ENCODE data around the gene LSMEM2. TPM values are rescaled to one million over a fixed set of nuclear protein-coding genes. Genes with fewer than 3 reads are reported as not detected.
A peak's percentile ranks its signal among the peaks of the same experiment; 100 is the strongest.

The LSMEM2 gene
- total RNA-seq: not detected

GRCh38 chr3:50278880-50279224 is at the start of gene LSMEM2:
Gene LSMEM2, plus strand, starts transcription at chr3:50279087. Its CDS starts 27 bp downstream, at chr3:50279114.
- intact Hi-C loops (cut with DNase I; ENCODE audit: low total_unique reads): no loop called here

GRCh38 chr3:50229490-50229889 is 49.4 kb upstream of the LSMEM2 start:
- H3K4me3 ChIP-seq: no peak overlapping the region
- DNase-seq (ENCODE audit: low spot score in 2 of 2): no peak
- H3K4me1 ChIP-seq: peaks cover 0 to 3% of the 10 kb centered on the region in 2 donors
- H3K27ac ChIP-seq: peak overlapping the region in 1 of 2 donors; percentile 25
- TF ChIP-seq POLR2AphosphoS5 (IDR thresholded peaks at IDR 0.05): no peak
- TF ChIP-seq CTCF (IDR thresholded peaks at IDR 0.05): no peak
- intact Hi-C loops (cut with DNase I; ENCODE audit: low total_unique reads): no loop called here
- H3K27me3 ChIP-seq: no peaks in the 10 kb centered on the region
- no peaks in the 10 kb centered on the region for H3K36me3 ChIP-seq
- H3K9me3 ChIP-seq: no peaks in the 10 kb centered on the region

More at GRCh38 chr3:50278880-50279224, at the start of gene LSMEM2:
- no peak for DNase-seq (ENCODE audit: low spot score in 2 of 2)
- H3K4me1 ChIP-seq: no peaks in the 10 kb centered on the region
- no peak within 1 kb of the TSS for H3K27ac ChIP-seq
- H3K36me3 ChIP-seq: no peaks in the 10 kb centered on the region
- TF ChIP-seq POLR2A (IDR thresholded peaks at IDR 0.05): no peak
- TF ChIP-seq POLR2AphosphoS5 (IDR thresholded peaks at IDR 0.05): no peak
- TF ChIP-seq CTCF (IDR thresholded peaks at IDR 0.05): no peak
- H3K27me3 ChIP-seq: no peaks in the 10 kb centered on the region
- H3K9me3 ChIP-seq: no peaks in the 10 kb centered on the region
- no peak within 1 kb of the TSS for H3K4me3 ChIP-seq

GRCh38 chr3:50230104-50230793 is 48.6 kb upstream of the LSMEM2 start:
- Histone ChIP-seq H3K4me1 (peaks cover 0 to 3% of the 10 kb centered on the region in 2 donors), H3K9me3 (no peaks in the 10 kb centered on the region), H3K4me3 (no peak overlapping the region), H3K27me3 (no peaks in the 10 kb centered on the region), H3K36me3 (no peaks in the 10 kb centered on the region), H3K27ac (peak overlapping the region in 1 of 2 donors; percentile 25)
- TF ChIP-seq POLR2A (IDR thresholded peaks at IDR 0.05) (no peak), CTCF (IDR thresholded peaks at IDR 0.05) (no peak)
- DNase-seq (ENCODE audit: low spot score in 2 of 2): no peak
- intact Hi-C loops (cut with DNase I; ENCODE audit: low total_unique reads): no loop called here

GRCh38 chr3:50230794-50231125 is 48.1 kb upstream of the LSMEM2 start:
- no peaks in the 10 kb centered on the region for H3K9me3 ChIP-seq
- H3K27ac ChIP-seq: no peak overlapping the region
- intact Hi-C loops (cut with DNase I; ENCODE audit: low total_unique reads): no loop called here
- no peak overlapping the region for H3K4me3 ChIP-seq
- H3K27me3 ChIP-seq: no peaks in the 10 kb centered on the region
- no peak for DNase-seq (ENCODE audit: low spot score in 2 of 2)
- no peak for TF ChIP-seq POLR2AphosphoS5 (IDR thresholded peaks at IDR 0.05)
- no peak for TF ChIP-seq CTCF (IDR thresholded peaks at IDR 0.05)
- no peak for TF ChIP-seq POLR2A (IDR thresholded peaks at IDR 0.05)
- no peaks in the 10 kb centered on the region for H3K36me3 ChIP-seq
- H3K4me1 ChIP-seq: peaks cover 0 to 3% of the 10 kb centered on the region in 2 donors

- H3K9me3 ChIP-seq: no peaks in the 10 kb centered on the region
- TF ChIP-seq POLR2A (IDR thresholded peaks at IDR 0.05) (no peak), POLR2AphosphoS5 (IDR thresholded peaks at IDR 0.05) (no peak), CTCF (IDR thresholded peaks at IDR 0.05) (no peak)
- DNase-seq (ENCODE audit: low spot score in 2 of 2): no peak
- peaks cover 0 to 3% of the 10 kb centered on the region in 2 donors for H3K4me1 ChIP-seq
- H3K27ac ChIP-seq: no peak overlapping the region
- no peaks in the 10 kb centered on the region for H3K27me3 ChIP-seq
- H3K4me3 ChIP-seq: no peak overlapping the region
- intact Hi-C loops (cut with DNase I; ENCODE audit: low total_unique reads): no loop called here
- no peaks in the 10 kb centered on the region for H3K36me3 ChIP-seq
Measured at GRCh38 chr3:50231581-50231980, 47.3 kb upstream of the LSMEM2 start.
